Suppressor macrophage treated with lipopolysaccharide for 4 hours (primary cell): ENCODE results near the gene KLHL28.

Experiments
- DNase-seq: peaks from one replicate; pipeline ENCODE4 v3.0.0-alpha.2; 2020

The KLHL28 gene

DNA sequence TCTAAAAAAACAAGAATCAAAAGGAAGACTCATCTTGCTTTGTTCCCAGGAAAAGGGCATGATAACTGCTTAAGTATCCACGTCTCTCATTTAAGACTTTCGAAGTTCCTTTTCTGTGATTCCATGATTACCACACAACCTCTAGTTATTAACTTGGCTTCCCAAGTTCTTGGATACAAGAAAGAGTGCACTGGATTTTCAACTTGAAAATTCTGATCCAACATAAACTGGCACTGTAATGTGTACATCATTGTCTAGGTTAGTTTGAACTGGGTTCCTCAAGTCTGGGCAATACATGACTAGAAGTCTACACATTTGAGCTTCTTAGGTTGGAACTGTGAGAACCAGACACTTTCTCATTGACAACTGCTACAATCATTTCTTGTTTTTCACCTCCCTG, 1.6 kb downstream of the KLHL28 start:
- peak; percentile 10 for DNase-seq

DNA sequence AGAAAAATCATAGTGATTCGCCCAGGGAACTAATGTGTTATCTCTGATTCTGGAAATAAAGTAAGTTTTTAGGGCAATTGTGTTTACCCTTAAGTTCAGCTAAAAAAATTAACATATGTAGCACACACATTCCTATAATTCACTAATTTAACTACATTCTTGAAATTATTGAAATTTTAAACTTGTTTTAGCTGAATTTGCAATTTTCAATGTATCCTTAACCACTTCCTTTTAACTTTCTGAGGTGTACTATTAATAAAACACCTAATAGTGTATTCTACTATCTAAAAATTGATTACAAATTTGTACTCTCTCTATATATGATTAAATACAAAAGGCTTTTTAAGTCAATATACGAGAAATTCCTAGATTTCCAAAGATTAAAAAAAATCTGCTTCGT, 2.2 kb downstream of the KLHL28 start:
- DNase-seq, result no peak

DNA sequence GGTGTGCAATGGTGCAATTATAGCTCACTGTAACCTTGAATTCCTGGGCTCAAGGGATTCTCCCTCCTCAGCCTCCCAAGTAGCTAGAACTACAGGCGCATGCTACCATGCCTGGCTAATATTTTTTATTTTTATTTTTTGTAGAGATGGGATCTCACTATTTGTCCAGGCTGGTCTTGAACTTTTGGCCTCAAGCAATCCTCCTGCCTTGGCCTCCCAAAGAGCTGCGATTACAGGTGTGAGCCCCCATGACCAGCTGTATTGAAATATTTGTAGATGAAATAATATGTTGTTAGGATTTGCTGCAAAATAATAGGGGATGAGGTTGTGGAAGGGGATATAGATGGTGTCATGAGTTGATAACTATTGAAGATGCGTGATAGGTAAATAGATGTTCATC, 4.9 kb downstream of the KLHL28 start:
- DNase-seq, result no peak

DNA sequence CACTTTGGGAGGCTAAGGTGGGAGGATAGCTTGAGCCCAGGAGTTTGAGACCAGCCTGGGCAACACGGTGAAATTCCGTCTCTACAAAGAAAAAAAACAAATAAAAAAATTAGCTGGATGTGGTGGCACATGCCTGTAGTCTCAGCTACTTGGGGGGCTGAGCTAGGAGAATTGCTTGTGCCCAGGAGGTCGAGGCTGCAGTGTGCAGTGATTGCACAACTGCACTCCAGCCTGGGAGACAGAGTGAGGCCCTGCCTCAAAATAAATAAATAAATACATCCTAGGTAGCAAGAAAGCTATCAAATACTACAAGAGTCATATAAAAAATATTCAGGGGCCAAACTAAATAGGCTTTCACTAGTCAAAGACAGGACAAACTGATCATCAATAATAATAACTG, 6.2 kb downstream of the KLHL28 start:
- no peak for DNase-seq

DNA sequence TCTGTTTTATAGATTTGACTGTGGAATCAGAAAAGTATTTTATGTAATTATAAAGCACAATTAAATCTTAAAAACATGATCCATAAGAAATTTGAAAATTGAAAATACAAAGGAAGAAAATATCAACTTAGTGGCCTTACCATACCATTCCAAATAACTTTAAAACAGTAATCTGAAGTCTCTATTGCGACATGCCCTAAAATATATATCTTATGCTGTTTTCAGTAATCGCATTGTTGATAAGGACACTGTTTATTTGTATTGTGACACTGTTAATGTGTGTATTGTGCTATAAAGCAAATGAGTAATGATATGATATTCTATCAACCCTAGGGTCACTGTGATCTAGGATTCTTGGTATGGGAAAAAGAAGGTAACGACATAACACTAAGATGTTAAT, 7.0 kb downstream of the KLHL28 start:
- DNase-seq, result no peak

DNA sequence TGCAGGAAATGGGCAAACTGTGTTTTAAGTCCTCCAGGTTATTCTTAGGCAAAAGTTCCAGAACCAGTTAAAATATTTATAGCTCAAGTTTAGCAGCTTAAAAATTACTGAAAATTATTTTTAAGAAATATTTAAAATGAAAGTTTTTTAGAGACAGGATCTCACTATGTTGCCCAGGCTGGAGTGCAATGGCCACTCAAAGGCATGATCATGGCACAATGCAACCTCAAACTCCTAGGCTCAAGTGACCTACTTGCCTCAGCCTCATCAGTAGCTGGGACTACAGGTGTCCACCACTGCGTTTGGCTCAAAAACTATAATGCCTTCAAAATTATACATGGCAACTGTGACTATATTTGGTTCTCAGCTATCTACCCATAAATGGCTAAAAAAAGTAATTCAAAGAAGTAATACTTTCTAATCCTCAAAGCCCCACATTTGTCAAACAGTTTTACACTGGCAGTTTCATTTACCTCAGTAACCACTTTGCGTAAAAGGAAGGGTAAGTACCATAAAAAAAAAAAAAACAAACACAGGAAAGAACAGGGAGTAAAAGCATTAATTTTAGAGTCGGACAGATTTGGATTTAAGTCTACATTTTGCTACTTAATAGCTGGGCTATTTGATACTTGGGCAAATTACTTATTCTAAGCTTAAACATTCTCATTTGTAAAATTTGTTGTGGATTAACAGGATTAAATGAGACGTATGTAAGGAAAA, 9.2 kb downstream of the KLHL28 start:
- no peak for DNase-seq

DNA sequence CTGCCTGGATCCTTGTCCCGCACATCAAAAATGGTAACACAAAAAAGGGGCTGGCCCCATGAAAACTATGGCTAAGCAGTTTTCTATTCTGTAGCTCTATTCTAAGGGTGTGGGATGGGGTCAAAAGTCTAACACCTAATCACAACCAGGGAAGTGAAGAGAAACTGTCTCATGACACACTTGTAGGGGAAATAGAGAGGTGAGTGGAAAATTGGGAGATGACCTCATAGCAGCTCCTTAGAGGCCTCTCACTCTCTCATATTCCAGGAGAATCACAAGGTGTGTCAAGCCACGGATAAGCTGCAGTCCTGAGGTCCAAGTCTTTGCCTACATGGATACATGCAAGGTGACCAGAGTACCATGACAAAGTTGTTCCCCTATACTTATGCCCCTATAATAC, 10.7 kb downstream of the KLHL28 start:
- no peak for DNase-seq

DNA sequence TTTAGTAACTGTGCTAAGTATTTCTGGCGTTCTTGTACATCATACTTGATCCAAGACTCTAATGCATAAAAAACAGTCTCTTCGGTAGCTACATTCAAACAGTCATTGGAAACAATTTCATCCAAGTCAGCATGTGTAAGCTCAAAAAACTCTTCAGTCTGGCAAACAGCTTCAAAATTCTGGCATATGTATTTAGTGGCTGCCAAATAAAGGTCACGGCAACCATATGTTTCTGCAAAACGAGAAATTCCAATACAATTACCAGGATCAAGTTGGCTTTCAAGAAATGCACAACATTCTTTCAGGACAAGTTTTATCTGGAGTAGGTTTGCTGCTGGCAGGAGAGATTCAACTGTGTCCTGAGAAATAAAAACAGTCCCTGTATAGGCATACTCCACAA, 16.5 kb downstream of the KLHL28 start:
- DNase-seq, result no peak

DNA sequence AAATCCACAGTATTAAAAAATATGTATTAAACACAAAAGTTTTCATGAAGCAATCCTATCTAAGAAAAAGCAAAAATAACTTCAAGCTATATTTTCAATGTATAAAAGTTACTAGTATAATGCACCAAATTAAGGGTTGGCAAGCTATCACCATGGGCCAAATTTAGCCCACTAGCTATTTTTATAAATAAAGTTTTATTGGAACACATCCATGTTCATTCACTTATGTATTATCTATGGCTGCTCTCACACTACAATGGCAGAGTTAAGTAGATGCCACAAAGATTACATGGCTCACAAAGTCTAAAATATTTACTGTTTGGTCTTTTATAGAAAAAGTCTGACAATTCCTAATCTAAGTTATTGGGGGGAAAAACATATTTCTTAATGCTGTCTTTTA, 17.6 kb downstream of the KLHL28 start:
- no peak for DNase-seq

DNA sequence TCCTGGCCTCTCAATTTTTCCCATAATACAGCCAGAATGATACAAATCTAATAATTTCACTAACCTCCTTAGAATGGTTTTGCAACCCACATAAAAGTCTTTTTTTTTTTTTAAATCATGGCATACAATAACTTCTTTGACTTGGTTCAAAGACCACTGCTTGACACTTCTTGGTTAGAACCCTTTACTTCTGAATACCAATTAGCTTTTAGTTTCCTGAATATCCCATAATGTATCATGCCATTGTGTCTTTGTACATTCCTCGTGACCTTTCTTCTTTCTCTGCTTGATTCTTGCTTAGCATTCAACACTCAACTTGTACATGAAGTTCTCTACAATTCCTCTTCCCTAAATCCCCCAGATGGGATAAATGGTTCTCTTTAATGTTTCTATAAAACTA, 19.3 kb downstream of the KLHL28 start:
- no peak for DNase-seq

DNA sequence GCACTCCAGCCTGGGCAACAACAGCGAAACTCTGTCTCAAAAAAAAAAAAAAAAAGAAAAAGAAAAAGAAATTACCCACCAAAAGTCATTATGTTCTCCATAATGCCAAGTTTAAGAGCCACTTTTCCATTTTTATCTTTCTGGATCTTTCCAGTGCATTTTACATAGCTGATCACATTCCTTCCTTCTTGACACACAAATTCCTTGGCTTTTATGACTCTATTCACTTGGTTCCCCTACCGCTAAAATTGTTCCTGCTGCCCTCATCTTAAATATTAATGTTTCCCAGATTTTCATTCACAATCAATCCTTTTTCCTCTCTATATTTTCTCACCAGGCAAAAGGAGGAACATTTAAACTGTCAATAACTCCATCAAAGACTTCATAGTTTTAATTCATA, 20.2 kb downstream of the KLHL28 start:
- DNase-seq, result no peak

DNA sequence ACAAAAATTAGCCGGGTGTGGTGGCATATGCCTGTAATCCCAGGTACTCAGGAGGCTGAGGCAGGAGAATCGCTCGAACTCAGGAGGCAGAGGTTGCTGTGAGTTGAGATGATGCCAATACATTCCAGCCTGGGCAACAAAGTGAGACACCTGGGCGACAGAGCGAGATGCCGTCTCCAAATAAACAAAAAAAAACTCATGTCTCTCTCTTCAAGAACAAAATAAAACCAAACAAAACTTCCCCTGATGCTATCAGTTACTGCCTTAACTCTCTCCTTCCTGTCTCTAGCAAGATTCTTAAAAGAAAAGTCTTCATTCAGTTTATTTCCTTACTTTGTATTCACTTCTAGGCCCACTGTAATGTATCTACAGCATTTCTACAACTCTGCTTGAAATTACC, 20.8 kb downstream of the KLHL28 start:
- DNase-seq, result no peak

DNA sequence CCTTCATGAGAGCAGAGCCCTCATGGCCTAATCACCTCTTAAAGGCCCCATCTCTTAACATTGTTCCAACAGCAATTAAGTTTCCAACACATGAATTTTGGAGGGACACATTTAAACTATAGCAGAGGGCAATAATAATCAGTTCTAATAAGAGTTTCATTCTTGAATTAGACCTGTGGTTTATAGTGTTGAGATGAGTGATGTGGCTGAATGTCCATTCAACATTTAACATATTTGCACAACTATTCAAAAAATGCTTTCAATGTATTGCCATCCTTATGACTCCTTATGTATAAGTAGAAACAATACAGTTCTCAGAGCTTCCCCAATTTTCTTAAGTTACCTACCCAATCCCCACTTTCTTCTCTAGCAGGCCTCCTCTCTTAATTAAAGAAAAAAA, 21.5 kb downstream of the KLHL28 start:
- DNase-seq, result no peak

DNA sequence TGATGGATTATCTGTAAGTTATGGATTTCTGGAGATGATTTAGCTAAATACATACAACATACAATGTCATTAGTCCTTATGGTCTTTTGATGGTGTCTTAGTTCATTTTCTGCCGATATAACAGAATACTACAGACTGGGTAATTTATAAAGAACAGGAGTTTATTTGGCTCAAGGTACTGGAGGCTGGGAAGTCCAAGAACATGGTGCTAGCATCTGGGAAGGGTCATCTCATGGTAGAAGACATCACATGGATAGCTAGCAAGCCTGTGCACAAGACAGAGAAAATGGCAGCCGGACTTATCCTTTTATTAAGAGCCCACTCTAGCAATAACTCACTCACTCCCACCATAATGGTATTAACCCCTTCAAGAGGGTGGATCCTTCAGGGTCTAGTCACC, 24.2 kb downstream of the KLHL28 start:
- DNase-seq, result no peak

DNA sequence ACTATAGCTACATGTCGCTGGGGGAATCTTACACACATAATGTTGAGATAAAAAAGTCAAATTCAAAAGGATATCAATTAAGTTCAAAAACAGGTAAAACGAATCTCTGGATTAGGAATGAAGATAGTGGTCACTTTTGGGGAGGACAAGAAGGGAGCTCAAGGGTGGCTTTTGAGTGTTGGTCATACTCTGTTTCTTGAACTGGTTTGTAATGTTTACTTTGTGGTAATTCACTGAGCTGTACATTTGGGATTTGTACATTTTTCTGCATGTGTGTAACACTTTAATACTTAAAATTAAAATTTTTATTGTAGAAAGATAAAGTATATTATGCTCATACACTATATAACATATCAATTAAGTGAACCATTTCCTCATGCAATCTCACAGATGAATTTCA, 26.6 kb downstream of the KLHL28 start:
- DNase-seq, result no peak

DNA sequence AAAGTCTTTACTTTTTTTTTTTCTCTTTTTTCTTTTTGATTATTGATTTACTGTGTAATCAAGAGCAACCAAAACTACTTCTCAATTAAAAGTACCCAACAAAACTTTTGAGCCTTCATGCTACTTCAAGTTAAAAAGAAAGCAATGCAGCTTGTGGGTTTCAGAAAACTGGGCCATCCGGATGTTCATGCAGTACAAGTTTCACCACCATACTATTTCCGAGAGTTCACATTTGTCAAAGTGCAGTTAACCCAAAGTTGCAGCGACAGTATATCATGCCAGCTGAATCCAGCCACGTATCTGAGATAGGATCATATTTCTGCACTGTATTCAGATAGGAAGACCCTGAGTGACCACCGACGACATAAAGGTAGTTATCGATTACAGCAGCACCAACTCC, 33.0 kb downstream of the KLHL28 start:
- no peak for DNase-seq

DNA sequence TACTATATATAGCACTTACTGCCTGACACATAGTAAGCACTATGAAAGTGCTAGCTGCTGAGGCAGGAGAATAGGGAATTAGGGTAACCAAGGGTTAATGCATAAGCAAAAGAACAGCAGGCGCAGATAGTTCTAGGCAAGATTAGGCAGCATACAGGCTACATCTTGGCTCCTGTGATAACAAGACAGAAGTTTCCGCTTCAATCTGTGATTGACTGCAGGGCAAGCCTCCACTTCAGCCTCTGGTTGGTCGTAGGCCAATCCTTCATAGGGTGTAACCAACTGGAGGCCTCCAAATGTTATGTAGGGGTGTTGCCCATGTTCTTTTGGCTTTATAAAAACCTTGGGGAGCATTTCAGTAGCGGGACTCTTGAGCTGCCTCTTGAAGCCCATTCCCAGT, 46.9 kb downstream of the KLHL28 start:
- no peak for DNase-seq

DNA sequence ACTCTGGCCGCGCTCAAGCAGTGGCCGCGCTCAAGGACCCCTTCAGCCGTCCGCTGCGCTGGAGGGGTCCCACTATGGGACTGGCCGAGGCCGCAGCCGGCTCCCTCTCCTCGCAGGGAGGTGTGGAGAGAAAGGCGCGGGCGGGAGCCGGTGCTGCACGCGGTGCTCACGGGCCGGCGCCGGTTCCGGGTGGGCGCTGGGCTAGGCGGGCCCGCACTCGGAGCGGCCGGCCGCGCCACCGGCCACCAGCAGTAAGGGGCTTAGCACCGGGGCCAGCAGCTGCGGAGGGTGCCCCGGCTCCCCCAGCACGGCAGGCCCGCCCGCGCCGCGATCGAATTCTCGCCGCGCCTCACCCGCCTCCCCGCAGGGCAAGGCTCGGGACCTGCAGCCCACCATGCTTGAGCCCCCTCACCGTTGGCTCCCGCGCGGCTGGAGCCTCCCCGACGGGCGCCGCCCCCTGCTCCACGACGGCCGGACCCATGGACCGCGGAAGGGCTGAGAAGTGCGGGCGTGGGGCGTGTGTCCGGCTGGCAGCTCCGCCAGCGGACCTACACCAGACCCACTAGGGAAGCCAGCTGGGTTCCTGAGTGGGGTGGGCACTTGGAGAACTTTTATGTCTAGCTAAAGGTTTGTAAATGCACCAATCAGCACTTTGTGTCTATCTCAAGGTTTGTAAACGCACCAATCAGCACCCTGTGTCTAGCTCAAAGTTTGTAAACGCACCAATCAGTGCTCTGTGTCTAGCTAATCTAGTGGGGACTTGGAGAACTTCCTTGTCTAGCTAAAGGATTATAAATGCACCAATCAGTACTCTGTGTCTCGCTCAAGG, 49.5 kb downstream of the KLHL28 start:
- no peak for DNase-seq

DNA sequence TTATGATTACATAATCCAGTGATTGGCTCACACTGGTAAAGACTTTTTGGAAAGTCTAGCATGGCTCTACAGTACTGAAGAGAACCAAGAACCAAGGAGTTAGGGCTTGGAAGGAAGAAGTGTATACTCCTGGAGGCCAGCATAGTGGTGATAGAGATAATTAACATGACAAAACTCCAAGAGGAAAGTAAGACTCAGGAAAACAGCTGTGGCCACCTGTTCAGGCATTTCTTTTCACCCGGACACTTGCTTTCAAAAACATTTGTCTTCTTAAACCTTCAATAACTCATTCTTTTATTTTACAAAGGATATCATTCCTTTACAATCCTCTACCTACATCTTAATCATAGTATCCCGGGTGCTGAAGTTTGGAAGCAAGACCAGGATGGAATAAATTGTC, 50.9 kb downstream of the KLHL28 start:
- no peak for DNase-seq

DNA sequence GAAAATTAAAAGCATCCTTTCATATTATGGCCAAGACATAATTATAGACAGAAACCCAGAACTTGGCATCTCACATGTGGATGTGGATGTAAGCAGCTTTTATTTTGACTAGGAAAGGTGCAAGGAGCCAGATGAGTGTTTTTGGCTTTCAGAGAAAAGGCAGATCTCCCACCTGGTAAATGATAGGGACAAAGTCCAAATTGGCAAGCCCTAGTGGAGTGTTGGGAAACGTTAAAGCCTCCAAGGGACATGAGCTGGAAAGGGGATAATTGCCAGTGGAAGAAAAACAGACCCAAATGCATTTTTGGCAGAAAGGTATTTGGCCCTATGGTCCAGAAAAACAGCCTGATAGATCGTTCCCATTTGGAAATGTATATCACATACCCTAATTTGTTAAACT, 60.1 kb downstream of the KLHL28 start:
- no peak for DNase-seq

DNA sequence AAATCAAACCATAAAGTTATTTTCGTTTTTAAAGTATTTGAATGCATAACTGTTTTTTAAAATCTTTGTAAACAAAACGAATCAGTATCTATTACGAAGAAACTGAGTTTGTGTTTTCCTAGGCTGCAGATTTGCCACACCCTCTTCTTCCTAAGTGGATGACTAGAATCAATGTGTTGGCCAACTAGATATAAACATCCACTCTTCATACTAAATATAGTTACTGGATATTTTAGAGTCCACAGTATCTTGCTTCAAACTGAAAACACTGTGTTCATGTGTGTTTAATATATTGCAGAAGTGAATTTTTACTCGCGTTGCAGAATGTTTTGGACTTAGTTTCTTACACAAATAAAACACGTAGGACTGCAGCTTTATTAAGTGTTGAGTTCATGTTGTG, 63.2 kb downstream of the KLHL28 start:
- no peak for DNase-seq

DNA sequence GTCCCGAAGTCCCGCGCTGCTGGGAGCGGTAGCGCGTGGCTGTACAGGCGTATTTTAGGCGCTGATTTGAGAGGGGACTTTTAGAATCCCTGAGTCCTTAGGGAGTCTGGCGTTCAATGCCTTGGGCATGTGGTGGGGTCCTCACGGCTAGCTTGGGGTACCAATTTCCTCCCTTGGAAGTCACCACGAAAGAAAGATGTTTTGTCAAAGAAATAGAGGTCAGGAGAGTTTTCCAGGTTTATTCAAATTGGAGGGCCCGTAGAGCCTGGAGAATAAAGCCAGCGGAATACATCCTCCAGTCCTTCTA, 63.9 kb downstream of the KLHL28 start:
- DNase-seq, result no peak

DNA sequence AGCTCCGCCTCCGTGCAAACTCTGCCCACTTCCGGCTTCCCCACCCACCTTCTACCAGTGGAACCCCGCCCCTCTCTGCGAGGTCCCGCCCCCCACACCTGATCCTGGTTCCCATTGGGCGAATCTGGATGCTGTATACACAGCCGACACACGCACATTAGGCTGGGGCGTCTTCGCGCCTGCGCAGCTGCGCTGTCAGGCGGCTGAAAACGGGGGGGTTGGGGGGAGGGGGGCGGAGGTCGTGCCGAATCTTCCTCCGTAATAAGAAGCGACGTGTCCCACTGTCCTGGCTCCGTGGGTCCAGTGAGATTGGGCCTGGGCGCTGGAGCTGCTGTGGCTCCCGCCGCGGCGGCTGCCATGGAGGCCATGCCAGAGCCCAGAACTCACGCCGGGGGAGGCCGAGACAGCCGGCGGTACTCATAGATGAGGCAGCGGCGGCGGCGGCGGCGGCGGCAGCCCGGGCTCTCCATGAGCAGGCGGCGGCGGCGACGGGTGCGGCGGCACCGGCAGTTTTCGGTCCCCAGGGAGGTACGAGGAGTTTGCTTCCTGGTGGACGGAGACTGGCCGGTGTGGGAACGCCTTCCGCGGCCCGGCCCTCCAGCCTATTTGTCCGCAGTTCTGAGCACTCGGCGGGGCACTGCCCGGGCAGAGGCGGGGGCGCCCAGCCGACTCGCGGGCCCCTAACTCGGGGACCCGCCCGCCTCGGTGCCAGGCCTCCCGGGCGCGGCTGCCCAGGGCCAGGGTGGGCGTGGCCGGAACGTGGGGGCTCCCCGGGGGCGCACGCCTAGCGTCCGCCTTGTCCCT, 64.5 kb downstream of the KLHL28 start:
- DNase-seq, result peak; percentile 97
